H1 (cell line): ENCODE data around the gene MRPL55. TPM values are rescaled to one million over a fixed set of nuclear protein-coding genes. Genes with fewer than 3 reads are reported as not detected.

ENCODE experiments used
- CTCF ChIA-PET: fragments of 300-600 bp; sonication (Branson Sonifier 250); formaldehyde crosslinking; loops from one replicate; lab custom pipeline; 2021; ENCODE audit not compliant: partially characterized antibody; lab: Charles Lee
- POLR2A ChIA-PET: fragments of 300-600 bp; sonication (Branson Sonifier 250); formaldehyde crosslinking; loops from one replicate; lab custom pipeline; 2021; ENCODE audit warnings: inconsistent platforms; ENCODE audit not compliant: partially characterized antibody; lab: Charles Lee
- DNase-seq, 2 experiments: peaks; one replicate each; pipeline versions ENCODE4 v3.0.0 to v3.0.0-alpha.2; 2010 to 2022; ENCODE audit warnings: low spot score in 2 of 2, low read depth in 1 of 2, mixed read lengths in 1 of 2
- FAIRE-seq: peaks from 2 replicates; lab custom pipeline; 2011; peaks lifted over from hg19 to GRCh38; lab: Jason Lieb, UNC
- H2AFZ ChIP-seq: 2 replicates; pipeline ENCODE4 v1.8.1; 2012; ENCODE audit warnings: low read length, inconsistent platforms
- H2AK5ac ChIP-seq: 2 replicates; pipeline ENCODE4 v1.6.1; 2013; ENCODE audit warnings: low read depth, low read length
- H2BK120ac ChIP-seq: replicated peaks from 2 replicates; pipeline ENCODE3; 2013; ENCODE audit warnings: low read depth, low read length, inconsistent platforms
- H2BK12ac ChIP-seq: 2 replicates; pipeline ENCODE4 v1.6.1; 2013; ENCODE audit warnings: low read depth, low read length
- H2BK15ac ChIP-seq: 2 replicates; pipeline ENCODE4 v1.6.1; 2013; ENCODE audit warnings: low read length
- H2BK20ac ChIP-seq: 2 replicates; pipeline ENCODE4 v1.6.1; 2013; ENCODE audit warnings: low read length
- H2BK5ac ChIP-seq: 2 replicates; pipeline ENCODE4 v1.6.1; 2013; ENCODE audit warnings: low read depth, low read length
- H3K14ac ChIP-seq: 2 replicates; pipeline ENCODE4 v1.6.1; 2013; ENCODE audit warnings: inconsistent platforms; ENCODE audit not compliant: insufficient read length
- H3K18ac ChIP-seq: 2 replicates; pipeline ENCODE4 v1.6.1; 2013; ENCODE audit warnings: low read length; ENCODE audit errors: extremely low read depth
- H3K23ac ChIP-seq: 2 replicates; pipeline ENCODE4 v1.6.1; 2013; ENCODE audit warnings: inconsistent platforms; ENCODE audit not compliant: insufficient read length
- H3K23me2 ChIP-seq: 2 replicates; pipeline ENCODE4 v1.6.1; 2013; ENCODE audit warnings: low read depth, low read length
- H3K27ac ChIP-seq: 2 replicates; pipeline ENCODE4 v1.6.1; 2011; ENCODE audit warnings: low read depth, low read length, inconsistent platforms
- H3K27me3 ChIP-seq, 4 experiments: replicated peaks in 1 of 4; 1 replicate in 1 of 4; 2 replicates in 3 of 4; pipeline versions ENCODE4 v1.6.1 to v1.8.1; 2011 to 2013; ENCODE audit warnings: low read length in 3 of 4, mild to moderate bottlenecking in 3 of 4, inconsistent platforms in 2 of 4, mixed read lengths in 2 of 4, moderate library complexity in 1 of 4; ENCODE audit not compliant: control insufficient read depth in 3 of 4, insufficient read depth in 3 of 4; ENCODE audit errors: extremely low read depth in 1 of 4
- H3K36me3 ChIP-seq, 4 experiments: 2 replicates each; pipeline versions ENCODE4 v1.6.1 to v1.8.1; 2011 to 2013; ENCODE audit warnings: mild to moderate bottlenecking in 4 of 4, low read length in 3 of 4, moderate library complexity in 2 of 4, control low read depth in 1 of 4, inconsistent platforms in 1 of 4; ENCODE audit not compliant: insufficient read depth in 4 of 4, control insufficient read depth in 2 of 4
- H3K4ac ChIP-seq: replicated peaks from 2 replicates; pipeline ENCODE3; 2013; ENCODE audit warnings: low read length, low read depth, mixed read lengths, inconsistent platforms; ENCODE audit not compliant: insufficient read length
- H3K4me1 ChIP-seq, 4 experiments: replicated peaks in 1 of 4; 1 replicate in 1 of 4; 2 replicates in 3 of 4; pipeline versions ENCODE4 v1.6.1 to v1.8.1; 2011 to 2013; ENCODE audit warnings: low read length in 3 of 4, inconsistent platforms in 2 of 4, mixed read lengths in 1 of 4; ENCODE audit not compliant: insufficient read depth in 4 of 4, control insufficient read depth in 3 of 4
- H3K4me2 ChIP-seq, 2 experiments: 2 replicates each; pipeline versions ENCODE4 v1.6.1 to v1.8.1; 2011 to 2013; ENCODE audit warnings: low read depth in 2 of 2, low read length in 2 of 2, control low read depth in 1 of 2, inconsistent platforms in 1 of 2, mild to moderate bottlenecking in 1 of 2; ENCODE audit not compliant: insufficient read depth in 1 of 2
- H3K4me3 ChIP-seq, 4 experiments: fragments of 200-600, 300-600 bp in 1 of 4; sonication (generic), shearing (Covaris generic), sonication (Bioruptor Twin) in 1 of 4; 2 replicates each; pipeline versions ENCODE4 v1.5.1 to v1.8.1; 2011 to 2016; ENCODE audit warnings: low read length in 4 of 4, low read depth in 3 of 4, control low read depth in 2 of 4, inconsistent platforms in 2 of 4, mild to moderate bottlenecking in 2 of 4, mixed read lengths in 1 of 4, moderate library complexity in 1 of 4; ENCODE audit not compliant: insufficient read depth in 2 of 4; ENCODE audit errors: extremely low read depth in 1 of 4
- H3K56ac ChIP-seq: replicated peaks from 2 replicates; pipeline ENCODE3; 2013; ENCODE audit warnings: low read depth, mild to moderate bottlenecking, mixed read lengths, low read length, inconsistent platforms; ENCODE audit not compliant: insufficient read length
- H3K79me1 ChIP-seq: 2 replicates; pipeline ENCODE4 v1.6.1; 2013; ENCODE audit warnings: low read depth, low read length, control low read depth
- H3K79me2 ChIP-seq, 2 experiments: 2 replicates each; pipeline versions ENCODE4 v1.6.1 to v1.8.1; 2012 to 2013; ENCODE audit warnings: low read length in 2 of 2, mild to moderate bottlenecking in 2 of 2, inconsistent platforms in 1 of 2; ENCODE audit not compliant: insufficient read depth in 2 of 2, control insufficient read depth in 1 of 2
- H3K9ac ChIP-seq, 4 experiments: replicated peaks in 1 of 4; 1 replicate in 1 of 4; 2 replicates in 3 of 4; pipeline versions ENCODE4 v1.6.1 to v1.8.1; 2011 to 2013; ENCODE audit warnings: low read depth in 3 of 4, low read length in 3 of 4, control low read depth in 2 of 4, mild to moderate bottlenecking in 2 of 4, moderate library complexity in 2 of 4, inconsistent platforms in 1 of 4; ENCODE audit errors: extremely low read depth in 1 of 4
- H3K9me3 ChIP-seq, 2 experiments: 2 replicates each; pipeline versions ENCODE4 v1.6.1 to v1.8.1; 2012 to 2013; ENCODE audit warnings: mild to moderate bottlenecking in 2 of 2, moderate library complexity in 2 of 2, control low read depth in 1 of 2, inconsistent platforms in 1 of 2, low read depth in 1 of 2, low read length in 1 of 2, mixed read lengths in 1 of 2; ENCODE audit not compliant: insufficient read depth in 2 of 2
- H4K20me1 ChIP-seq, 2 experiments: replicated peaks in 1 of 2; 2 replicates each; pipeline versions ENCODE3 to v1.8.1; 2011 to 2013; ENCODE audit warnings: inconsistent platforms in 2 of 2, low read length in 2 of 2, mild to moderate bottlenecking in 1 of 2; ENCODE audit not compliant: insufficient read depth in 2 of 2, control insufficient read depth in 1 of 2
- H4K5ac ChIP-seq: 2 replicates; pipeline ENCODE4 v1.6.1; 2013; ENCODE audit warnings: low read length, low read depth, mixed read lengths, inconsistent platforms; ENCODE audit not compliant: insufficient read length
- H4K8ac ChIP-seq: 2 replicates; pipeline ENCODE4 v1.8.0; 2013; ENCODE audit warnings: mild to moderate bottlenecking, moderate library complexity, low read length, inconsistent platforms; ENCODE audit not compliant: insufficient read depth; ENCODE audit errors: extremely low read depth
- H4K91ac ChIP-seq: replicated peaks from 2 replicates; pipeline ENCODE3; 2013; ENCODE audit warnings: low read length, mixed read lengths, inconsistent platforms; ENCODE audit not compliant: insufficient read length
- CHD2 ChIP-seq: IDR thresholded peaks from 2 replicates; pipeline ENCODE4 v1.6.1; 2012; ENCODE audit warnings: low read length, improper control_type of control experiment
- FOSL1 ChIP-seq: IDR thresholded peaks from 2 replicates; pipeline ENCODE4 v1.6.1; 2011; ENCODE audit warnings: mild to moderate bottlenecking, low read depth, low read length, moderate library complexity; ENCODE audit not compliant: insufficient read depth
- JUN ChIP-seq: IDR thresholded peaks from 2 replicates; pipeline ENCODE4 v1.6.1; 2011; ENCODE audit warnings: low read depth, mild to moderate bottlenecking, improper control_type of control experiment, low read length
- MAX ChIP-seq: IDR thresholded peaks from 2 replicates; pipeline ENCODE4 v1.6.1; 2012; ENCODE audit warnings: inconsistent platforms
- NANOG ChIP-seq: IDR thresholded peaks from 2 replicates; pipeline ENCODE4 v1.6.1; 2011; ENCODE audit warnings: low read length, low read depth, mild to moderate bottlenecking, inconsistent platforms; ENCODE audit not compliant: insufficient read depth, poor library complexity, severe bottlenecking
- POLR2AphosphoS5 ChIP-seq: IDR thresholded peaks from 2 replicates; pipeline ENCODE4 v1.6.1; 2011; ENCODE audit warnings: low read depth, low read length
- POU5F1 ChIP-seq: IDR thresholded peaks from 2 replicates; pipeline ENCODE4 v1.6.1; 2011; ENCODE audit warnings: low read depth, mild to moderate bottlenecking, low read length, moderate library complexity
- RFX5 ChIP-seq: IDR thresholded peaks from 2 replicates; pipeline ENCODE4 v1.6.1; 2011; ENCODE audit warnings: low read depth, low read length, improper control_type of control experiment, borderline replicate concordance
- RXRA ChIP-seq: IDR thresholded peaks from 2 replicates; pipeline ENCODE4 v1.6.1; 2011; ENCODE audit warnings: low read depth, mild to moderate bottlenecking, low read length, moderate library complexity; ENCODE audit not compliant: insufficient read depth
- SIX5 ChIP-seq: IDR thresholded peaks from 2 replicates; pipeline ENCODE4 v1.6.1; 2011; ENCODE audit warnings: mild to moderate bottlenecking, low read depth, low read length
- TCF12 ChIP-seq: IDR thresholded peaks from 2 replicates; pipeline ENCODE4 v1.6.1; 2011; ENCODE audit warnings: low read depth, mild to moderate bottlenecking, low read length
- YY1 ChIP-seq: IDR thresholded peaks from 2 replicates; pipeline ENCODE4 v1.6.1; 2011; ENCODE audit warnings: low read depth, mild to moderate bottlenecking, low read length
- ZNF274 ChIP-seq: IDR thresholded peaks from 2 replicates; pipeline ENCODE4 v1.7.0; 2012; ENCODE audit warnings: low read length, borderline replicate concordance; ENCODE audit errors: extremely low read depth
- WGBS, 2 experiments: shearing (Covaris generic) in 1 of 2; methylation state at CpG; one replicate each; pipeline versions ENCODE4 v1.1.6 to v1.1.7; 2013 to 2015; ENCODE audit warnings: low lambda C conversion rate in 2 of 2, mixed read lengths in 2 of 2, inconsistent platforms in 1 of 2, low coverage in 1 of 2, missing lambda C conversion rate in 1 of 2; ENCODE audit not compliant: insufficient replicate concordance in 2 of 2, insufficient coverage in 1 of 2, insufficient read length in 1 of 2; ENCODE audit errors: extremely low coverage in 1 of 2, missing lambda C conversion rate in 1 of 2; 5-methylcytosine and 5-hydroxymethylcytosine counted together
- polyA plus RNA-seq, 7 experiments: library from polyadenylated mRNA; depleted of rRNA in 3 of 7; stranded (reverse) in 5 of 7; unstranded in 2 of 7; fragments of >200 nt in 5 of 7; fragments of 200-250 nt in 2 of 7; gene quantifications; 1 replicate in 5 of 7; 2 replicates in 1 of 7; 4 replicates in 1 of 7; pipeline versions ENCODE4 v1.2.1 to v1.2.3, GENCODE V29; 2011 to 2013; ENCODE audit warnings: missing spikeins in 2 of 7, mixed read lengths in 2 of 7
- total RNA-seq: library from RNA; stranded (reverse); fragmentation: NEBNext Ultra II Directional; extraction: Animal tissue kit (Norgen Biotek cat#: 25700); gene quantifications from 2 replicates; pipeline ENCODE4 v1.2.1, GENCODE V29; 2021

The MRPL55 gene
- total and polyA plus RNA-seq, 2 of the 8 experiments (the other 6 are each of a cell fraction or from before 2014, with no cell fraction given) = 59.0 to 244 TPM

GRCh38 chr1:228142701-228143136 is 33.6 kb upstream of the MRPL55 start:
- H3K4me3 ChIP-seq = no peak overlapping the region
- no peak overlapping the region for H3K23ac ChIP-seq
- H3K36me3 ChIP-seq = no peaks in the 10 kb centered on the region
- peaks cover 0 to 10% (median 6%) of the 10 kb centered on the region in 4 experiments; a peak in 5 of 7 replicates for H3K4me1 ChIP-seq
- H3K4ac ChIP-seq = no peak overlapping the region
- H3K79me2 ChIP-seq = peaks cover 0 to 43% of the 10 kb centered on the region in 2 experiments; a peak in 3 of 4 replicates
- FAIRE-seq (no peak), DNase-seq (no peak)
- no peak overlapping the region for H2BK12ac ChIP-seq
- H3K9ac ChIP-seq = no peak overlapping the region
- TF ChIP-seq JUN = no peak
- no peak for TF ChIP-seq SIX5
- TF ChIP-seq RXRA = no peak
- no peak for TF ChIP-seq FOSL1
- TF ChIP-seq MAX = no peak
- no peak for TF ChIP-seq TCF12
- TF ChIP-seq CHD2 = no peak
- TF ChIP-seq YY1 = no peak
- no peak for TF ChIP-seq NANOG
- TF ChIP-seq POU5F1 = no peak
- TF ChIP-seq RFX5 = no peak
- TF ChIP-seq ZNF274 = no peak
- TF ChIP-seq POLR2AphosphoS5 = no peak
- no peak overlapping the region for H2BK120ac ChIP-seq
- no peaks in the 10 kb centered on the region for H3K9me3 ChIP-seq
- peaks cover 5% of the 10 kb centered on the region; the same call in 1 of the 2 replicates for H3K23me2 ChIP-seq
- H3K79me1 ChIP-seq = peaks cover 23% of the 10 kb centered on the region
- no peak overlapping the region for H3K56ac ChIP-seq
- H4K8ac ChIP-seq = no peak overlapping the region
- H2AK5ac ChIP-seq = no peak overlapping the region
- no peak overlapping the region for H4K91ac ChIP-seq
- H3K27me3 ChIP-seq = 0 out of 7 replicates have a peak, but pooled peaks cover 0 to 3% (median 0%) of the 10 kb centered on the region in 4 experiments
- H3K14ac ChIP-seq = no peak overlapping the region
- no peak overlapping the region for H2BK15ac ChIP-seq
- no peak overlapping the region for H2BK5ac ChIP-seq
- no peak overlapping the region for H3K4me2 ChIP-seq
- no peak overlapping the region for H4K5ac ChIP-seq
- ChIA-PET POLR2A (interaction anchor here (0.7 to 1.2 kb wide), 5 partner anchors 20 to 68 kb away, joined by 3 to 4 read pairs (median 4); partner anchors contain the start of gene IBA57), CTCF (interaction anchor here (0.7 to 1.8 kb wide), 8 partner anchors 11 to 138 kb away, joined by 3 to 12 read pairs (median 4); partner anchors contain the start of gene IBA57)
- no peak overlapping the region for H3K27ac ChIP-seq
- H2BK20ac ChIP-seq = no peak overlapping the region
- peaks cover 8 to 28% of the 10 kb centered on the region in 2 experiments for H4K20me1 ChIP-seq
- H2AFZ ChIP-seq = no peak overlapping the region
- WGBS, 2 experiments = 86% methylated on average over 11 of the region's 11 CpGs; no CpG with 5 or more reads in 1 of the 2 experiments
- no peak overlapping the region for H3K18ac ChIP-seq
